Activated T-cell treated with anti-CD3 and anti-CD28 coated beads for 24 hours (primary cell): ENCODE data around the gene GET4.

ENCODE experiments used
- DNase-seq: peaks from one replicate; pipeline ENCODE4 v3.0.0-alpha.2; 2020; ENCODE audit warnings: low read depth

GET4 gene, protein sequence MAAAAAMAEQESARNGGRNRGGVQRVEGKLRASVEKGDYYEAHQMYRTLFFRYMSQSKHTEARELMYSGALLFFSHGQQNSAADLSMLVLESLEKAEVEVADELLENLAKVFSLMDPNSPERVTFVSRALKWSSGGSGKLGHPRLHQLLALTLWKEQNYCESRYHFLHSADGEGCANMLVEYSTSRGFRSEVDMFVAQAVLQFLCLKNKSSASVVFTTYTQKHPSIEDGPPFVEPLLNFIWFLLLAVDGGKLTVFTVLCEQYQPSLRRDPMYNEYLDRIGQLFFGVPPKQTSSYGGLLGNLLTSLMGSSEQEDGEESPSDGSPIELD

DNA sequence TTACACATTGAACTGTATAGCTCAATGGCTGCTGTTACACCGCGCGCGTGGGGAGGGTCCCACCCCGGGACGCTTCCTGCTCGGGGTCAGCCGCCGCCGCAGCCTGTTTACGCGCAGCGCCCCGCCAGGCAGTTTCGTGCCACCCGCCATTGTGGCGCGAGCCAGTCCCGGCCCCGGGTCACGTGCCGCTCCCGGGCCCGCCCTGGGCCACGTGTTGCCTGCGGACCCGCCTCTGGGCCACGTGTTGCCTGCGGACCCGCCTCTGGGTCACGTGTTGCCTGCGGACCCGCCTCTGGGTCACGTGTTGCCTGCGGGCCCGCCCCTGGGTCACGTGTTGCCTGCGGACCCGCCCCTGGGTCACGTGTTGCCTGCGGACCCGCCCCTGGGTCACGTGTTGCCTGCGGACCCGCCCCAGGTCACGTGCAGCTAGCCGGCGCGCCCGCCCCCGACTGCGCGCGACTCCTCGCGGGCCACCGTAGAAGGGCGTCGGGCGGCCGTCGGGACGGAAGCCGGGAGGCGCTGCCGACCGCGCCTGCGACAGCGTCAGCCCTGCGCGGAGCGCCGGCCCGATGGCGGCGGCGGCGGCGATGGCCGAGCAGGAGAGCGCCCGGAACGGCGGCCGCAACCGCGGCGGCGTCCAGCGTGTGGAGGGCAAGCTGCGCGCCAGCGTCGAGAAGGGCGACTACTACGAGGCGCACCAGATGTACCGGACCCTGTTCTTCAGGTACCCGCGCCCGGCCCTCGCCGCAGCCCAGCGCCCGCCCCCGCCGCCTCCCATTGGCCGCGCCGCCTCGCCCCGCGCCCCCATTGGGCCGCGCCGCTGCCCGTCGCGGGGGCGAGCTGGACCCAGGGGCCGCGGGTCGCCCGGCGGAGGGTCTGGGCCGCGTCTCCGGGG lies at the start of gene GET4:
Gene GET4, plus strand, starts transcription at position 478 of the 895 bp plus-strand sequence. Its CDS starts 92 bp downstream, at position 570.
- DNase-seq: peak; percentile 95

DNA sequence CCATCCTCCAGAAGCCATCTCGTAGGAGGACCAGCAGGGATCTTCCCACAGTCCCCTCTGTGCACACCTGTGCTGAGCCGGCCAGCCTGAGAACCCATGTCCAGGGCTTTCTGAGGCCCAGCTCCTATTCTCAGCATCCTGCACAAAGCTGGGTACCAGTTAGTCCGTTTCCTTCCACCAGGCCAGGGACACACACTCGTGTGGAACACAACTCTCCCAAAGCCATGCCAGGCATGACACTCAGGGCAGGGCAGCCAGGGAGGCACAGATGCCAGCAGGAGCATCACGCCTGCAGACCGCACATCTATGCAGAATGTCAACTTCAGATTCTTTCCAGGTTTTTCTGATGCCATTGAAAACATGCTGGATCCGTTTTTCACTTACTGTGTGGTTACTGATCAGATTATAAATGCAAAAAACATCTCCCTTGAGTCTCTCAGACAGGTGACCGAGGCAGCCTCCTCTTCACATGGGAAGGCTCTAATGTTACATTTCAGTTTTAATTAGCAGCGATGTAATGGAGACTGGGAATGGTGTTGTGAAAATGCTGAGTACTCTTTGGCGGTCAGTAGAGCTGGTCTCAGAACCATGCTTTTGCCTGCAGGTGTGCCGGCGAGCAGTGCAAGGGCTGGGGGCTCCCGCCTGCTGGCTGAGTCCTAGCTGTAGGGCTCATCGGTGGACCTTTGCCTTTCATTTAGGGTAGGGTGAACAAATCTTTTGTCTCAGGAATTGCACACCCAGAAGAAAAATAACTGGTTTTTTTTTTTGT lies 47.4 kb upstream of the GET4 start:
- DNase-seq: no peak

DNA sequence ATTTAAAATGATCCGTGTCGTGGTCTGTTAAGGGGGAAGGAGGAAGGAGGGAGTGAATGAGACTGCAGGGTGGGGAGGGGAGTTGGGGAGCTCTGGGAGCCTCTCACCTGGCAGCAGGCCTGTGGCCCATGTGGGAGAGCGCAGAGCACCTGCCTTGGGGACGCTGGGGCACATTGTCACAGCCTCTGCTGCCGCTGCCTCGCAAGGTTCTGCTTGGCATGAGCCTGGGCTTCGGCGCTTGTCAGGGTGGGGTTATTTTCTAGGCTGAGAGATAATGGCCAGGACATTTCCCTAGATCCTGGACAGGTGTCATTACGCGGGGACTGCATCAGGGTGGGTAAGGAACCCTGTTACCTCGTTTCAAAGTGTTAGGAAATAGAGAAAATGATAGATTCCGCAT lies 46.3 kb upstream of the GET4 start:
- DNase-seq: no peak

DNA sequence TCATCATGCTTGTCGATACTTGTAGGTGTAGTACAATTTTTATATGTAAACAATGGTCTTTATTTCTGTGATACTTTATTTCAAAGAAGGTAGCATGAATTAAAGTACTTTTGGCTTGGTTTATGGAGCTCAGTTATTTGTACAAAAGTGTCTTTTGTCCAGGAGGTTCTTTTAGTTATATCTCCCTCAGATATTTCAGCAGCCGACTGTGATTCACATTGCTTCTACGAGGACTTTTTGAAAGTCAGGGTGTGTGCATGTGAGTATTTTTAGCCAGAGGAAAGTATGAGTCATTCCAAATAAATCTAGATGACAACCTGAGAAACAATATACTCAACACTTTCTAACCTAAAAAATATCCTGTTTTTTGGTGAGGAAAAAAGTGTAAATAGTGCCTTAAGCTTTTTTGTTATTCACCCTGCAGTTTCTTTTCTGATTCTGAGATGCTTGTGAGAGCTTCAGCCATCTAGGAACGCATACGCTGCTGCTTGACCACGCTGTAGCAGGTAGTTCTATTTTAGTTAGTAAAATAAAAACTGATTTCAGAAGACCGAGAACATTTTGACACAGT lies 44.7 kb upstream of the GET4 start:
- DNase-seq: peak; percentile 30

DNA sequence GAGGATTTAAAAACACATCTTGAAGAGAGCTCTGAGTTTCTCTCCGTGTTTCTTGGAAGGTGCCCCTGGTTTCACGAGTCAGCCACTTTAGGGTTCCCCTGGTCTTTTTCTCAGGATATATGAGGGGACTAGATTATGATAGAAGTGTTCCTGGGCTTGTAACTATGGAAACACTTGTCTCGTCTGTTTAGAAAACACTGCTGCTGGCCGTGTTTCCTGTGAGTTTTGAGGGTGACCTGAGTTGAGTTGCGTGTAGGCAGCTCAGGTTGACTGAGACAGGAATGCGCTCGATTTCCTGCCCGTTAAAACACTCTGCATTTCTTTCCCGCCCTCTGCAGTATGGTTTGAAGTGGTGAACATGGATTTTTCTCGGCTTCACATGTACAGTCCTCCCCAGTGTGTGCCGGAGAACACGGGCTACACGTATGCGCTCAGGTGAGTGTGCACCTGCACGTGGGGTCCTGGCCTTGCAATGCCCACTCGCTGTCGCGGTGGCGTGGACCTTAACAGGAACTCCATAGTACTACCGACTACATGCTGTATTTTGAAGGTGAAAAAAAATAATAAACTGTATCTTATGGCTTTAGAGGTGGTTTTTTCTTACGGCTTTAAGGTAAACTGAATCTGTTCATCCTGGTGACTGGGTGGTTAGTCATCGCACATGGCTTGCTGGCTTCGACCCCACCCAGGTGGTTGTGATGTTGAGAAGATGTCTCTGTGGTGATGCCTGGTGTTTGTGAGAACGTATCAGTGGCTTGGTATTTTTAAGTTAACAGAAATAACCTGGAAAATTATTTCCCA lies 44.0 kb upstream of the GET4 start, which contains the start of gene SUN1:
Gene SUN1, plus strand, starts transcription at position 310 of the 801 bp plus-strand sequence. Its CDS starts 49 bp downstream, at position 359.
- DNase-seq: peak; percentile 66

DNA sequence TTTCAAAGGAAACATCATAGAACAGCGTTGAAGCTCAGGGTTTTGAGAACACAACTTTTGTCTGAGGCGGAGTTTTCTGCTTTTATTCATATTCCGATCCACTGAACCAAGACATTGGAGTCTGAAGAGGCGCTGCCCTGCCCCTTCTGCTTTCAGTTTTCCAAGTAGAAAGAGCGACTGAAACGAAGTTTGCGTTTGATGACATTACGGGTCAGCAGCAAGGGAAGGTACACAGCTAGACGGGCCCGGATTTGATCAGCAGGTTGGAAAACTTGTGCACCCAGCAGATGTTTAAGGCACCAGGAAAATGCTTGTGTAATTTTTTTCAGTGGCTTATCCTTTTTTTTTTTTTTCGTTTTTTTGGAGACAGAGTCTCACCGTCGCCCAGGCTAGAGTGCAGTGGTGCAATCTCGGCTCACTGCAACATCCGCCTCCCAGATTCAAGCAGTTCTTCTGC lies 43.4 kb upstream of the GET4 start:
- no peak for DNase-seq

DNA sequence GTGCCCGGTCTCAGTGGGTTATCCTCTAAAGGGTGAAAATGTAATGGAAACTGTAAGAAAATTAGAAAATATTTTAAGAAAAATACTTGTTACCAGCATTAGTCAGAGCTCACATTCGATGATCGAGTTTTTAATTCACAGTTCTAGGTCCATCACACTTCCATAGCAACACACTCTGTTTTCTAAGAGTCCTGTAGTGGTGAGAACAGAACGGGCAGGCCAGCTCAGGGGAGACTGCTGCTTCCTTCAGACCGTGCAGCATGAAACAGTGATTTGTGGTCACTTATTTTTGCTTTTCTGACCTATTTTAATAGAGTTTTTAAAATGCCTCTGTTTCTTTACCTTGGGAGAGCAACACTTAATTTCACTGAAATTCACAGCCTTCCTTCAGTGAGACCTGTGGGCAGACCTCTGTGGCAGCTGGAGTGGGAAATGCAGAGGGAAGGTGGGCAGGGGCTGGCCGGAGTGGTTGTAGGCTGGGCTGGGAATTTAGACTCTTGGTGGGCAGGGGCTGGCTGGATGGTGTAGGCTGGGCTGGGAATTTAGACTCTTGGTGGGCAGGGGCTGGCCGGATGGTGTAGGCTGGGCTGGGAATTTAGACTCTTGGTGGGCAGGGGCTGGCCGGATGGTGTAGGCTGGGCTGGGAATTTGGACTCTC lies 42.6 kb upstream of the GET4 start:
- no peak for DNase-seq

DNA sequence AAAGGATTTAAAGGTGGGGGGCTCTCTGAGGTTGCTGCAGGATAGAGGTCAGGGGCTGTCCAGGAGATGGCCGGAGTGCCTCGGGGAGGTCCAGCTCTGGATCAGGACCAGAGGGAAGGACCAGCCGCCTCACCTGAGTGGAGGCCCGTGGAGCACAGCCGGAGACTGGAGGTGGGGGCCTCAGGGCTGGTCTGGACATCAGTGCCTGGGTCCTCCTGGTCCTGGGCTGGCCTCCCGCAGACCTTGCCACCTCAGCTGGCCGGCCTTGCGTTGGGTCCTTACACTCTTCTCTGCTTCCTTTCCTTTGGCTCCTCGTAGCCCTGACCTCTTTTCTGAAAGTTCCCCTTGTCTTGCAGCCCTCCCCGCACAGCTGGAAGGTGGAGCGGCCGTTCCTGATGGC lies 42.1 kb upstream of the GET4 start:
- no peak for DNase-seq

DNA sequence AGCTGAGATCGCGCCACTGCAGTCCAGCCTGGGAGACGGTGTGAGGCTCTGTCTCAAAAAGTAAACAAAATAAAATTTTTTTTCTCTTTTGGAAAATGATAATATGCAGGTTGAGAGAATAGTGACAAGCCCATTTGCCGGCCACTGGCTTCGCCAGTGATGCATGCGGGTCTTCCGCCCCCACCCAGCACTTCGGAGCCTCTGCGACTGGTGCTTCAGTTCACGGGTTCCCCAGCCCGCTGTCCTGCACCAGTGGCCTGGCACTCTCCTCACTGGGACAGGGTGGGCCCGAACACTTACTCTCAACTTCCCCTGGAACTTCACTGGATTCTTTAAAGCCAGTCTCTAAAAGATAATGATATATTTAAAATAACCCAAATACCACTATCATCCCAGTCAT lies 41.3 kb upstream of the GET4 start:
- no peak for DNase-seq

DNA sequence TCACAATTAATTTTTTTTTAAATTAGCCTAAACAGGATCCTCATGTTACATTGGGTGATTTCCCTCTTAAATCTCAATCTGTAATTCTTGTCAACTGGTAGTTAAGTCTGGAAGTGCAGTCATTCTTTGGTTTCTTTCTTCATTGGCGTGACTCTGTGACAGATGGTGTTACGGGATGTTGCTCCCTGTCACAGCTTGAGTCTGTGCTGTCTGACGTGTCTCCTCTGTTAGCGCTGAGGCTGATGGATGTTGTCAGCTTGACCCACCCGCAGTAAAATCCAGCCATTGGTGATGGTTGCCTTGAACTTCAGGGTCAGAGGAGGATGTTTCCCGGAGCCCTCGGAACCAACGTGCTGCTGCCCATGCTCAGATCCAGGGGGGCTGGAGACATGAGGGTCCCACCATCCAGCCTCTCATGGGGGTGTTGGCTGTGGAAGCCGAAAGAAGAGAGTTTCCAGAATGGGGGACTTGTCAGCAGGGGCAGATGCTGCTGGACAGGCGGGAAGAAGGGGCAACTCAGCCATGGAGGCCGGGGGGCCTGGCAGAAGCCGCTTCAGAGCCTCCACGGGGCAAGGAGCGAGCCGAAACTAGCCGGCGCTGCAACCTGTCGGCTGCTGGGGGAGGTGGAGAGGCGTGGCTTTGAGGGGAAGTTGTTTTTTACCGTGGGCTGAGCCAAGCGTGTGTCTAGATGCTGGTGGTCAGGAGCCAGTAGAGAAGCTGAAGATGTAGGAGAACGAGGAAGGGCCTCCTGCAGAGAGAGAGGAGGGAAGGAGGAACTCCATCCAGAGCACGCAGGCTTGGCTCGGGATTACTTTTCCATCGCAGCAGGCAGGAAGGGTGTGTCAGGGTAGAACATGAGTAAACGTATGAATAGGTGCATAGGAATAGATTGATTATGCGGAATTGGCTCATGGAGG lies 40.6 kb upstream of the GET4 start:
- no peak for DNase-seq

DNA sequence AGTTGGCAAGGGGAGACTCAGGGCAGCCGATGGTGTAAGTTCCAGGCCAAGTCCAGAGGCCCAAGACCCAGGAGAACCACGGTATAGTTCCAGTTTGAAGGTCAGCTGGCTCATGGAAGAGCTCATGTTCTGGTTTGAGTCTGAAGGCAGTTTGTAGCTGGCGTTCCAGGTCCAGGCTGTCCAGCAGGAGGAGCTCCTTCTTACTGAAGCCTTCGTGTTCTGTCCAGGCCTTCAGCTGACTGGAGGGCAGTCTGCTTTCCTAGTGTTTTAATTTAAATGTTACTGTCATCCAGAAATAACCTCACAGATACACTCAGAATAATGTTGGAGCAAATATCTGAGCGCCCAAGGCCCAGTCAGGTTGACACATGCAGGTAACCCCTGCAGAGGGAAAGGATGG lies 39.9 kb upstream of the GET4 start:
- DNase-seq: no peak

DNA sequence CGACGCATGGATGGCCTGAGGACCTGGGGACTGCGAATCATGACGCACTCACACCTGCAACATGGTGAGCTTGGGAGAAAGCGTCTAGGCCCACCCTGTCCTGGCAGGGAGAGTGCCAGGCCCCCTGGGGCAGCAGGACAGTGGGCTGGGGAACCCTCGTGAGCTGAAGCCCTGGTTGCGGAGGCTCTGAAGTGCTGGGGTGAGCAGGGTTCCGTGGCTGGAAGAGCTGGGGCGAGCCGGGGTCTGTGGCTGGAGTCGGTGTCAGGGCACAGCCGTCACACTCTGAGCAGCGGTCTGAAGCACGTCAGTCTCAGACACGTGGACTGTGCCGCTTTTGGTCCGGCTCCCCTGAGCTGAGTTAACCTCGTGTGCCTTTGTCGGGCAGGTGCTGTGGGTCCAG lies 39.4 kb upstream of the GET4 start:
- no peak for DNase-seq

DNA sequence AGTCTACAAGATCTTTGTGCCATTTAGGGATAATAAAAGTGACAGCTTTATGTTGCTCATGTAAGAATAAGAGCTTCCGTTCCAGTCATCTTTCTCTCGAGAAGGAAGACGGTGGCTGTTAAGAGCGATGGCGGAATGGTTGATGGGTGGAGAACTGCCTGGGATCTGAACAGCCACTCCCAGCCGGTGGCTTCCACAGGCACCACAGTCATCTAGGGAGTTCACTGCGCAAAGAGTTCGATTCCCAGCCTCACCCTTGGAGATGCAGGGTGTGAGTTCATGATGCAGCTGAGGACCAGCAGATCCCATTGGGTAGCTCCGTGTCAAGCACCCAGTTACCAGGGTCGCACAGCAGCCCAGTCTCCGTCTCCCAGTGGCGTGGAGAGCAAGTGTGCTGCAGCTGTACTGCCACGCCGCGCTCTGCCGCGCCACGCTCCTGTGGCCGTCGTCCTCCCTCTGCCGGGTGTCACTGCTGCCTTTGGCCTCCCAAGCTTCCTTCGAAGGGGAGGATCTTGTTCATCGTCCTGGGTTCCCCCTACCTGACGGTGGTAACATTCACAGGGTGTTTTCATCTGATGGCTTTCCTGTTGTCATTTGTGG lies 36.3 kb upstream of the GET4 start:
- DNase-seq: no peak

DNA sequence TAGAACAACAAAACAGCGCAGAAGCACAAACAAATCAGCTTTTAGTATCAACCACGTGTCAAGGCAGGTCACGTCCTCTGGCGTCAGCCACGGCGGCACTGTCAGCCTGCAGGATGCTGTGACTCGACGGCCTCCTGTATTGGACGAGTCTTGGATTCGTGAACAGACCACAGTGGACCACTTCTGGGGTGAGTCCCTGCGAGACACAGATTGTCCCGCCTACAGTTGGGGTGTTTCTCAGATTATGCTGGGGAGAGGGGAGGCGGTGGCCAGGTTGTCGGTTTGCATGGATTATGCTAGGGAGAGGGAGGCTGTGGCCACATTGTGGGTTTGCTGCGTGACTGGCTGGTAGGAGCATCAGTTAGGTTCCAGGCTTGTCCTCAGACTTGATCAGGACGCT lies 34.4 kb upstream of the GET4 start:
- no peak for DNase-seq

DNA sequence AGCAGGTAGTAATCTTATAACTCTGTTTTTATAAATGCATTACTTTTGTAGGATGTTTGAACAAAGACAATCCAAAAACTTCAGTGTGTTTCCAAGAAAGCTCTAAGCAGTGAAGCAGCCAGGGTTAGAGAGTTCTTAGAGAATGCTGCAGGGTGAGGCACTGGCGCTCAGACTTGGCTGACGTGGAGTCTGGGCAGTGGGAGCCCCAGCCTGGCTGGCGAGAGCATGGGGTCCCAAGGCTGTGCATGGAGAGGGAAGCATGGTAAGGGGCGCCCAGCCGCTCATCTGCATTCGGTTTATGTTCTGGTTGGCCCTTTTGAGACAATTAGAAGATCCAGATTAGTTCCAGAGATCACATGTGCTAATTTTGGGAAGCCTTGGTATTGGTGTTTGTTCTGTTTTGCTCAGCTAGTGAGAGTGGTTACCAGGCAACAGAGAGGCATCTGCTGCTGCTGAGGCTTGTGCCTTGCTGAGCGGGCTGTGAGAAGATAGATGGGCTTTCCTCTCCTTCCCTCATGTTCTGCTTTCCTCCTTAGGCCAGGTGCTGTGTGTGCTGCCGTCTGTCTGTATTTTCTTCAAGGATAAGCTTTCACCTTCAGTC lies 33.8 kb upstream of the GET4 start:
- no peak for DNase-seq

DNA sequence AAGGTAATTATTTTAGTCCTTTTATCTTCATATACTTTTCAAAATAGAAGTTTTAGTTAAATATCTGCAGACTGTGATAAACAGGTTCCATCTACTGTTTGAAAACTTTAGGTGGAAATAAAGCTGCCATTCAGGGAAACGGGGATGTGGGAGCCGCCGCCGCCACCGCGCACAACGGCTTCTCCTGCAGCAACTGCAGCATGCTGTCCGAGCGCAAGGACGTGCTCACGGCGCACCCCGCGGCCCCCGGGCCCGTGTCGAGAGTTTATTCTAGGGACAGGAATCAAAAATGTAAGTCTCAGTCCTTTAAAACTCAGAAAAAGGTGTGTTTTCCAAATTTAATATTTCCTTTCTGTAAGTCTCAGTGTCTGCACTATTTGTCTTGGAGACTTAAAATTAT lies 33.1 kb upstream of the GET4 start:
- no peak for DNase-seq

DNA sequence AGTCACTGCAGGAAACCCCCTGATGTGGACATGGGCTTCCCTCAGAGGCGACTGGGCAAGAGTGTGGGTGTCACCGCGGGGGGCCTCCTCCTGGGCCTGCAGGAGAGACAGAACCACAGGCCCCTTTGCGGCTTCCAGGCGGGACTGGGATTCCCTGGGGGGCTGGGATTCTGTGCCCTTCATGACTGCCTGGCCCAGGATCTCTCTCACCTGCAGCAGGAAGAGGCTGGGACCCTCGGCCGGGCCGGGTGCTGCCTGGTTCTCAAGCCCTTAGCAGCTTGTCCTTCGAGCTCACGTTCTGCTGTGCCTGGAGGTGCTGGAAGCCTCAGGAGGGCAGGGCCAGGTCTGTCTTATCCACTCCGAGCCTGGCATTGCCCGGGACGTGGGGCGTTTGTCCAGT lies 32.3 kb upstream of the GET4 start:
- DNase-seq: no peak

DNA sequence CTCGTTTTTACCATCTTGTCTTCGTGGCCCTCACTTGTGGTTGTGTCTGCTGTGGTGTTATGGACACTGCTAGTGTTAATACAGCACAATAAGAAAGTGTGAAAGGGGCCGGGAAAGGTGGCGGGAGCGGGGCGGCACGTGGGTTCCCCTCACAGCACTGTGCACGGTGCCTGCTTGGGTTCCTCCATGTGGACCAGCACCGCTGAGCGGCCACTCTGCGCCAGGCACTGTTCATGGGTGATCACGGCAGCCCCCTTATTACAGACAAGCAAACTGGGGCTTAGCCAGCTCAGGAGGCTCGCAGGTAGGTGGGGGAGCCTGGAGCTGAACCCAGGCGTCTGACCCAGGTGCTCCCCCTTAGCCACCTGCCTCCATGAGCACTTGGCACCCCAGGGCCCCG lies 31.8 kb upstream of the GET4 start:
- no peak for DNase-seq

DNA sequence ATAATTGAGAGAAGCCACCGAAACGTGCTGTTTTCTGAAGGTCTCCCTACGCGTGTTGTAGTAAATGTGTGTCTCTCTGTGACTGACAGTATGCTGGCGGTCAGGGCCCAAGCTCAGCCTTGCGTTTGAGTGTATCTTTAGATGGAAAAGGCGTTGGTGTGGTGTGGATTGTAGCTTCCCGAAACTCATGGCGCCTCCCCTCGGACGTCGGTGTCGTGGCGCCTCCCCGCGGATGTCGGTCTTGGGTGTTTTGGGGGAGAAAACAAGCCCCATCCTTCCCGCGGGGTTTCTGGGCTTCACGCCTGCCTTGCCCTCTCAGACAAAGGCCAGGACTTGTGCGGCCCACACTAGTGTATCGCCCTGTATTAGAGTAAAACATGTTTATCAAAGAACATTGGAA lies 31.3 kb upstream of the GET4 start:
- DNase-seq: no peak
